H1 (cell line): ENCODE data around the gene IL17RA. TPM values are rescaled to one million over a fixed set of nuclear protein-coding genes. Genes with fewer than 3 reads are reported as not detected.

Experiments used
- CBX5 ChIP-seq: fragments of 300-800, 300-1000 bp; sonication (generic); IDR thresholded peaks from 2 replicates; pipeline ENCODE4 v1.7.1; 2016; ENCODE audit warnings: antibody characterized with exemption, low read length, low read depth
- EGR1 ChIP-seq: IDR thresholded peaks from 2 replicates; pipeline ENCODE4 v1.6.1; 2011; ENCODE audit warnings: low read depth, low read length, borderline replicate concordance
- EZH2 ChIP-seq: fragments of 200-600 bp; sonication (generic); IDR thresholded peaks from 2 replicates; pipeline ENCODE4 v1.7.1; 2012; ENCODE audit warnings: low read depth, mild to moderate bottlenecking, moderate library complexity, low read length, inconsistent platforms; ENCODE audit not compliant: severe bottlenecking
- MAFK ChIP-seq: IDR thresholded peaks from 2 replicates; pipeline ENCODE4 v1.6.1; 2012; ENCODE audit warnings: low read depth, mild to moderate bottlenecking, improper control_type of control experiment, low read length
- SIN3A ChIP-seq, 2 experiments: IDR thresholded peaks in 1 of 2; conservative IDR thresholded peaks in 1 of 2; 2 replicates each; pipeline ENCODE4 v1.6.1; 2011 to 2012; ENCODE audit warnings: low read length in 2 of 2, improper control_type of control experiment in 1 of 2, low read depth in 1 of 2, mild to moderate bottlenecking in 1 of 2
- TAF1 ChIP-seq: IDR thresholded peaks from 2 replicates; pipeline ENCODE4 v1.6.1; 2011; ENCODE audit warnings: mild to moderate bottlenecking, low read depth, low read length
- TAF7 ChIP-seq: optimal IDR thresholded peaks from 2 replicates; pipeline ENCODE3; 2011; ENCODE audit warnings: low read depth, mild to moderate bottlenecking, inconsistent platforms, low read length, moderate library complexity, borderline replicate concordance
- TEAD4 ChIP-seq: IDR thresholded peaks from 2 replicates; pipeline ENCODE4 v1.6.1; 2012; ENCODE audit warnings: low read depth, low read length, inconsistent platforms, mixed read lengths
- polyA plus RNA-seq, 7 experiments: library from polyadenylated mRNA; depleted of rRNA in 3 of 7; stranded (reverse) in 5 of 7; unstranded in 2 of 7; fragments of >200 nt in 5 of 7; fragments of 200-250 nt in 2 of 7; gene quantifications; 1 replicate in 5 of 7; 2 replicates in 1 of 7; 4 replicates in 1 of 7; pipeline versions ENCODE4 v1.2.1 to v1.2.3, GENCODE V29; 2011 to 2013; ENCODE audit warnings: missing spikeins in 2 of 7, mixed read lengths in 2 of 7
- total RNA-seq: library from RNA; stranded (reverse); fragmentation: NEBNext Ultra II Directional; extraction: Animal tissue kit (Norgen Biotek cat#: 25700); gene quantifications from 2 replicates; pipeline ENCODE4 v1.2.1, GENCODE V29; 2021
- TF ChIP-seq, protein P1 (sequence below): fragments of 300-600 bp; sonication (generic); IDR thresholded peaks from 2 replicates; pipeline ENCODE4 v1.7.1; 2012; ENCODE audit warnings: low read length, moderate library complexity, mild to moderate bottlenecking, inconsistent platforms; ENCODE audit not compliant: insufficient replicate concordance

IL17RA gene
- total and polyA plus RNA-seq, 2 of the 8 experiments (the other 6 are each of a cell fraction or from before 2014, with no cell fraction given): 5.6 to 9.9 TPM

DNA sequence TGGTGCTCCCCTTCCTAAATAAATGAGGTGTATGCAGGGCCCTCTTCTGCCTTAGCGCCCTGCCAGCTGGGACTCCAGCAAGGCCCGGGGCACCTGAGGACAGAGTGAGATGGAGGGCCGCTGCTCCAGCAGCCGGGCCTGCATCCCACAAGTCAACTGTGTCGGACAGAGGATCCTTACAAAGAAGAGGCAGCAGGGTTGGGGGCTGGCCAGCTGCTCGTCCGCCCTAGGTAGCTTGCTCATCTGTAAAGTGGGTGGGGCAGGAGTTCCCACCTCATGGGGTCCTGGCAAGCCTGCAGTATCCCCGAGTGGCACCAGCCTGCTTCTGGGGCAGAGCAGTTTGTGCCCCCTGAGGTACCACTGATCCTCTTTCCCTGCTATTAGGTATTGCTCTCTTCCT is 28.8 kb downstream of the IL17RA start (continued):
- TF ChIP-seq, protein P1, sequence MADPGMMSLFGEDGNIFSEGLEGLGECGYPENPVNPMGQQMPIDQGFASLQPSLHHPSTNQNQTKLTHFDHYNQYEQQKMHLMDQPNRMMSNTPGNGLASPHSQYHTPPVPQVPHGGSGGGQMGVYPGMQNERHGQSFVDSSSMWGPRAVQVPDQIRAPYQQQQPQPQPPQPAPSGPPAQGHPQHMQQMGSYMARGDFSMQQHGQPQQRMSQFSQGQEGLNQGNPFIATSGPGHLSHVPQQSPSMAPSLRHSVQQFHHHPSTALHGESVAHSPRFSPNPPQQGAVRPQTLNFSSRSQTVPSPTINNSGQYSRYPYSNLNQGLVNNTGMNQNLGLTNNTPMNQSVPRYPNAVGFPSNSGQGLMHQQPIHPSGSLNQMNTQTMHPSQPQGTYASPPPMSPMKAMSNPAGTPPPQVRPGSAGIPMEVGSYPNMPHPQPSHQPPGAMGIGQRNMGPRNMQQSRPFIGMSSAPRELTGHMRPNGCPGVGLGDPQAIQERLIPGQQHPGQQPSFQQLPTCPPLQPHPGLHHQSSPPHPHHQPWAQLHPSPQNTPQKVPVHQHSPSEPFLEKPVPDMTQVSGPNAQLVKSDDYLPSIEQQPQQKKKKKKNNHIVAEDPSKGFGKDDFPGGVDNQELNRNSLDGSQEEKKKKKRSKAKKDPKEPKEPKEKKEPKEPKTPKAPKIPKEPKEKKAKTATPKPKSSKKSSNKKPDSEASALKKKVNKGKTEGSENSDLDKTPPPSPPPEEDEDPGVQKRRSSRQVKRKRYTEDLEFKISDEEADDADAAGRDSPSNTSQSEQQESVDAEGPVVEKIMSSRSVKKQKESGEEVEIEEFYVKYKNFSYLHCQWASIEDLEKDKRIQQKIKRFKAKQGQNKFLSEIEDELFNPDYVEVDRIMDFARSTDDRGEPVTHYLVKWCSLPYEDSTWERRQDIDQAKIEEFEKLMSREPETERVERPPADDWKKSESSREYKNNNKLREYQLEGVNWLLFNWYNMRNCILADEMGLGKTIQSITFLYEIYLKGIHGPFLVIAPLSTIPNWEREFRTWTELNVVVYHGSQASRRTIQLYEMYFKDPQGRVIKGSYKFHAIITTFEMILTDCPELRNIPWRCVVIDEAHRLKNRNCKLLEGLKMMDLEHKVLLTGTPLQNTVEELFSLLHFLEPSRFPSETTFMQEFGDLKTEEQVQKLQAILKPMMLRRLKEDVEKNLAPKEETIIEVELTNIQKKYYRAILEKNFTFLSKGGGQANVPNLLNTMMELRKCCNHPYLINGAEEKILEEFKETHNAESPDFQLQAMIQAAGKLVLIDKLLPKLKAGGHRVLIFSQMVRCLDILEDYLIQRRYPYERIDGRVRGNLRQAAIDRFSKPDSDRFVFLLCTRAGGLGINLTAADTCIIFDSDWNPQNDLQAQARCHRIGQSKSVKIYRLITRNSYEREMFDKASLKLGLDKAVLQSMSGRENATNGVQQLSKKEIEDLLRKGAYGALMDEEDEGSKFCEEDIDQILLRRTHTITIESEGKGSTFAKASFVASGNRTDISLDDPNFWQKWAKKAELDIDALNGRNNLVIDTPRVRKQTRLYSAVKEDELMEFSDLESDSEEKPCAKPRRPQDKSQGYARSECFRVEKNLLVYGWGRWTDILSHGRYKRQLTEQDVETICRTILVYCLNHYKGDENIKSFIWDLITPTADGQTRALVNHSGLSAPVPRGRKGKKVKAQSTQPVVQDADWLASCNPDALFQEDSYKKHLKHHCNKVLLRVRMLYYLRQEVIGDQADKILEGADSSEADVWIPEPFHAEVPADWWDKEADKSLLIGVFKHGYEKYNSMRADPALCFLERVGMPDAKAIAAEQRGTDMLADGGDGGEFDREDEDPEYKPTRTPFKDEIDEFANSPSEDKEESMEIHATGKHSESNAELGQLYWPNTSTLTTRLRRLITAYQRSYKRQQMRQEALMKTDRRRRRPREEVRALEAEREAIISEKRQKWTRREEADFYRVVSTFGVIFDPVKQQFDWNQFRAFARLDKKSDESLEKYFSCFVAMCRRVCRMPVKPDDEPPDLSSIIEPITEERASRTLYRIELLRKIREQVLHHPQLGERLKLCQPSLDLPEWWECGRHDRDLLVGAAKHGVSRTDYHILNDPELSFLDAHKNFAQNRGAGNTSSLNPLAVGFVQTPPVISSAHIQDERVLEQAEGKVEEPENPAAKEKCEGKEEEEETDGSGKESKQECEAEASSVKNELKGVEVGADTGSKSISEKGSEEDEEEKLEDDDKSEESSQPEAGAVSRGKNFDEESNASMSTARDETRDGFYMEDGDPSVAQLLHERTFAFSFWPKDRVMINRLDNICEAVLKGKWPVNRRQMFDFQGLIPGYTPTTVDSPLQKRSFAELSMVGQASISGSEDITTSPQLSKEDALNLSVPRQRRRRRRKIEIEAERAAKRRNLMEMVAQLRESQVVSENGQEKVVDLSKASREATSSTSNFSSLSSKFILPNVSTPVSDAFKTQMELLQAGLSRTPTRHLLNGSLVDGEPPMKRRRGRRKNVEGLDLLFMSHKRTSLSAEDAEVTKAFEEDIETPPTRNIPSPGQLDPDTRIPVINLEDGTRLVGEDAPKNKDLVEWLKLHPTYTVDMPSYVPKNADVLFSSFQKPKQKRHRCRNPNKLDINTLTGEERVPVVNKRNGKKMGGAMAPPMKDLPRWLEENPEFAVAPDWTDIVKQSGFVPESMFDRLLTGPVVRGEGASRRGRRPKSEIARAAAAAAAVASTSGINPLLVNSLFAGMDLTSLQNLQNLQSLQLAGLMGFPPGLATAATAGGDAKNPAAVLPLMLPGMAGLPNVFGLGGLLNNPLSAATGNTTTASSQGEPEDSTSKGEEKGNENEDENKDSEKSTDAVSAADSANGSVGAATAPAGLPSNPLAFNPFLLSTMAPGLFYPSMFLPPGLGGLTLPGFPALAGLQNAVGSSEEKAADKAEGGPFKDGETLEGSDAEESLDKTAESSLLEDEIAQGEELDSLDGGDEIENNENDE: no peak
- TF ChIP-seq MAFK: no peak
- TF ChIP-seq EZH2: no peak
- TF ChIP-seq TEAD4: no peak
- no peak for TF ChIP-seq TAF1
- TF ChIP-seq TAF7: no peak
- TF ChIP-seq EGR1: no peak
- TF ChIP-seq SIN3A (conservative IDR thresholded peaks at IDR 0.05 in 1 of 2, IDR thresholded peaks at IDR 0.05 in 1 of 2; ENCODE audit: low read depth in 1 of 2, low read length in 2 of 2): no peak
- no peak for TF ChIP-seq CBX5
